Measurements from ENCODE around the gene PRR13.

Gene PRR13

GRCh38 chr12:53452159-53453077, 10.9 kb downstream of the PRR13 start:
- peaks cover 51 to 67% (median 62%) of the 10 kb centered on the region in 11 experiments for H3K36me3 ChIP-seq
- H4K20me1 ChIP-seq = peaks cover 52 to 75% (median 57%) of the 10 kb centered on the region in 11 experiments
- no peak for TF ChIP-seq Cebpa-rat (IDR thresholded peaks at IDR 0.05)

GRCh38 chr12:53453953-53454640, 12.6 kb downstream of the PRR13 start:
- Histone ChIP-seq H3K4me2 (peak overlapping the region; percentile 79 to 94 (median 88)), H3K4me1 (peaks cover 18 to 37% (median 23%) of the 10 kb centered on the region in 10 experiments), H3K36me3 (peaks cover 56 to 67% (median 63%) of the 10 kb centered on the region in 11 experiments), H3K27me3 (no peaks in the 10 kb centered on the region), H3K4me3 (peak overlapping the region; percentile 72 to 91 (median 84); a peak in 17 of 20 replicates), H3K27ac (peak overlapping the region in 3 of 11 experiments; percentile 97 to 98 (median 97); a peak in 1 of 22 replicates), H3K9ac (peak overlapping the region; percentile 97 to 100 (median 99)), H4K20me1 (peaks cover 65 to 75% (median 66%) of the 10 kb centered on the region in 11 experiments), H3K9me3 (replicated peaks in 1 of 11) (no peaks in the 10 kb centered on the region)
- no peak for TF ChIP-seq Cebpa-rat (IDR thresholded peaks at IDR 0.05)

More at GRCh38 chr12:53452159-53453077, 10.9 kb downstream of the PRR13 start:
- no peaks in the 10 kb centered on the region for H3K9me3 ChIP-seq (replicated peaks in 1 of 11)
- peak overlapping the region; percentile 97 to 100 (median 99) for H3K9ac ChIP-seq
- H3K4me2 ChIP-seq = peak overlapping the region; percentile 79 to 94 (median 88)
- H3K27ac ChIP-seq = peak overlapping the region; percentile 96 to 99 (median 98)
- peak overlapping the region; percentile 72 to 91 (median 84) for H3K4me3 ChIP-seq
- no peaks in the 10 kb centered on the region for H3K27me3 ChIP-seq
- H3K4me1 ChIP-seq = peaks cover 18 to 37% (median 23%) of the 10 kb centered on the region in 10 experiments

GRCh38 chr12:53454707-53455106, 13.2 kb downstream of the PRR13 start:
- H3K4me3 ChIP-seq = peak overlapping the region in 5 of 10 experiments; percentile 77 to 91 (median 86); a peak in 5 of 20 replicates
- peaks cover 18 to 38% (median 23%) of the 10 kb centered on the region in 10 experiments for H3K4me1 ChIP-seq
- peaks cover 62 to 72% (median 67%) of the 10 kb centered on the region in 11 experiments for H3K36me3 ChIP-seq
- TF ChIP-seq Cebpa-rat (IDR thresholded peaks at IDR 0.05) = no peak
- H3K27ac ChIP-seq = no peak overlapping the region
- H3K9me3 ChIP-seq (replicated peaks in 1 of 11) = no peaks in the 10 kb centered on the region
- H4K20me1 ChIP-seq = peaks cover 71 to 79% (median 72%) of the 10 kb centered on the region in 11 experiments
- no peaks in the 10 kb centered on the region for H3K27me3 ChIP-seq
- H3K4me2 ChIP-seq = peak overlapping the region; percentile 79 to 94 (median 88); a peak in 17 of 22 replicates
- peak overlapping the region in 10 of 11 experiments; percentile 97 to 100 (median 99); a peak in 13 of 22 replicates for H3K9ac ChIP-seq

- H3K27me3 ChIP-seq = no peaks in the 10 kb centered on the region
- 0 out of 22 replicates have a peak overlapping the region, but pooled peaks of 1 of the 11 experiments have one; percentile 1 for H3K9ac ChIP-seq
- no peak for TF ChIP-seq Cebpa-rat (IDR thresholded peaks at IDR 0.05)
- no peaks in the 10 kb centered on the region for H3K9me3 ChIP-seq (replicated peaks in 1 of 11)
- H3K4me1 ChIP-seq = peaks cover 13 to 46% (median 19%) of the 10 kb centered on the region in 10 experiments
- H3K4me3 ChIP-seq = no peak overlapping the region
- no peak overlapping the region for H3K4me2 ChIP-seq
- H4K20me1 ChIP-seq = peaks cover 92 to 96% (median 94%) of the 10 kb centered on the region in 11 experiments
- peaks cover 83 to 91% (median 87%) of the 10 kb centered on the region in 11 experiments for H3K36me3 ChIP-seq
- no peak overlapping the region for H3K27ac ChIP-seq
These were observed 15.3 kb downstream of the PRR13 start for GRCh38 chr12:53456654-53457366.

GRCh38 chr12:53459097-53459496, 17.6 kb downstream of the PRR13 start:
- no peaks in the 10 kb centered on the region for H3K9me3 ChIP-seq (replicated peaks in 1 of 11)
- TF ChIP-seq Cebpa-rat (IDR thresholded peaks at IDR 0.05) = no peak
- H4K20me1 ChIP-seq = peaks cover 100% of the 10 kb centered on the region in 11 experiments
- no peaks in the 10 kb centered on the region for H3K27me3 ChIP-seq
- H3K27ac ChIP-seq = no peak overlapping the region
- H3K4me2 ChIP-seq = no peak overlapping the region
- no peak overlapping the region for H3K9ac ChIP-seq
- H3K4me3 ChIP-seq = no peak overlapping the region
- peaks cover 100% of the 10 kb centered on the region in 11 experiments for H3K36me3 ChIP-seq
- H3K4me1 ChIP-seq = peaks cover 4 to 55% (median 9%) of the 10 kb centered on the region in 10 experiments; a peak in 19 of 20 replicates

GRCh38 chr12:53461059-53461458, 19.5 kb downstream of the PRR13 start:
- no peak overlapping the region for H3K27ac ChIP-seq
- peaks cover 99 to 100% (median 99%) of the 10 kb centered on the region in 11 experiments for H3K36me3 ChIP-seq
- H3K4me2 ChIP-seq = peak overlapping the region in 2 of 11 experiments; percentile 18 to 27; a peak in 3 of 22 replicates
- no peak for TF ChIP-seq Cebpa-rat (IDR thresholded peaks at IDR 0.05)
- peaks cover 99 to 100% (median 100%) of the 10 kb centered on the region in 11 experiments for H4K20me1 ChIP-seq
- H3K9ac ChIP-seq = peak overlapping the region in 3 of 11 experiments; percentile 8 to 67 (median 57); a peak in 2 of 22 replicates
- H3K27me3 ChIP-seq = no peaks in the 10 kb centered on the region
- no peak overlapping the region for H3K4me3 ChIP-seq
- no peaks in the 10 kb centered on the region for H3K9me3 ChIP-seq (replicated peaks in 1 of 11)
- peaks cover 0 to 56% (median 7%) of the 10 kb centered on the region in 10 experiments; a peak in 10 of 20 replicates for H3K4me1 ChIP-seq

- Histone ChIP-seq H3K27me3 (no peaks in the 10 kb centered on the region), H3K9me3 (replicated peaks in 1 of 11) (no peaks in the 10 kb centered on the region), H3K27ac (no peak overlapping the region), H3K4me1 (peaks cover 0 to 61% (median 7%) of the 10 kb centered on the region in 10 experiments; a peak in 10 of 20 replicates), H3K9ac (peak overlapping the region in 1 of 11 experiments; percentile 67; a peak in 1 of 22 replicates), H3K4me3 (no peak overlapping the region), H3K36me3 (peaks cover 99 to 100% (median 99%) of the 10 kb centered on the region in 11 experiments), H3K4me2 (no peak overlapping the region), H4K20me1 (peaks cover 99 to 100% (median 100%) of the 10 kb centered on the region in 11 experiments)
- no peak for TF ChIP-seq Cebpa-rat (IDR thresholded peaks at IDR 0.05)
These were observed 20.1 kb downstream of the PRR13 start for GRCh38 chr12:53461591-53461990.

- H4K20me1 ChIP-seq = peaks cover 99 to 100% (median 100%) of the 10 kb centered on the region in 11 experiments
- peaks cover 99 to 100% (median 99%) of the 10 kb centered on the region in 11 experiments for H3K36me3 ChIP-seq
- H3K4me2 ChIP-seq = 0 out of 22 replicates have a peak overlapping the region, but pooled peaks of 1 of the 11 experiments have one; percentile 1
- H3K27ac ChIP-seq = no peak overlapping the region
- no peaks in the 10 kb centered on the region for H3K27me3 ChIP-seq
- no peak for TF ChIP-seq Cebpa-rat (IDR thresholded peaks at IDR 0.05)
- no peaks in the 10 kb centered on the region for H3K9me3 ChIP-seq (replicated peaks in 1 of 11)
- peaks cover 0 to 64% (median 7%) of the 10 kb centered on the region in 10 experiments; a peak in 10 of 20 replicates for H3K4me1 ChIP-seq
- no peak overlapping the region for H3K4me3 ChIP-seq
- H3K9ac ChIP-seq = peak overlapping the region in 2 of 11 experiments; percentile 23 to 33; a peak in 4 of 22 replicates
These were observed 21.4 kb downstream of the PRR13 start for GRCh38 chr12:53462935-53463334.
